HK-2 (cell line): ENCODE measurements around the gene CSN3.
"Not testable (repeated sequence)": the region's sequence is repeated elsewhere in the genome, so short reads cannot be mapped to it uniquely, and the experiment has no call there.

ENCODE experiments used
- DNase-seq: peaks from one replicate; pipeline ENCODE4 v3.0.0-alpha.2; 2018; ENCODE audit not compliant: unreplicated experiment

CSN3 gene, protein sequence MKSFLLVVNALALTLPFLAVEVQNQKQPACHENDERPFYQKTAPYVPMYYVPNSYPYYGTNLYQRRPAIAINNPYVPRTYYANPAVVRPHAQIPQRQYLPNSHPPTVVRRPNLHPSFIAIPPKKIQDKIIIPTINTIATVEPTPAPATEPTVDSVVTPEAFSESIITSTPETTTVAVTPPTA

DNA sequence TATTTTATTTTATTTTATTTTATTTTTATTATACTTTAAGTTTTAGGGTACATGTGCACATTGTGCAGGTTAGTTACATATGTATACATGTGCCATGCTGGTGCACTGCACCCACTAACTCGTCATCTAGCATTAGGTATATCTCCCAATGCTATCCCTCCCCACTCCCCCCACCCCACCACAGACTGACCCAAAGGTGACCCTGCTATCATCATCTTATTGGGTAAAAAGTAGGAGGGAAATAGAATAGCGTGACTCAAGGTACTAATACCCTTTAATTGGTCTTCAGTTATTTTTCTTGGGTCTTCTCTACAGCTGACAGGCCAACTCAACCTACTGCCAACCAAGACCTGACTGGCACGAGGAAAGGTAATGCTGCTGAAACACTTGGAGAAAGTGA, at the start of gene CSN3:
CSN3 (plus strand) TSS at position 301 of the 400 bp plus-strand sequence. CDS start 2,223 bp downstream, outside the sequence.
- DNase-seq: not testable (repeated sequence)

DNA sequence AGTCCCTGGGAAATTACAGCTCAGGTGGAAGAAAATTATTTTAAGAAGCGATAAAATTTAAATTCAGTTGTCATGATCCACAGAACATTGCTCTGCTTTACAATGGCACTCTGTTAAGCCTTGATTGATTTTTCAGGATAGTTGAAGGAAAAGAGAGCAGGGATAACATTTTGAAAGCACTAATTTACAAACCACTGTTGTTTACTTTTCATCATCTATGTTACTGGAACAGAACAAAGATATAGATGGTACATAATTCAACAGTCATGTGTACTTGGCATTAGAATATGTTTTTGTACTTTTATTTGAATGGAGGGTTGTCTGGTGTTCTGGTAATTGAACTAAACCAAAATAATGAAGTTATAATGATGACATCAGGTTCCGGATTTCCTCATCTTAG, 49.5 kb upstream of the CSN3 start:
- no peak for DNase-seq

DNA sequence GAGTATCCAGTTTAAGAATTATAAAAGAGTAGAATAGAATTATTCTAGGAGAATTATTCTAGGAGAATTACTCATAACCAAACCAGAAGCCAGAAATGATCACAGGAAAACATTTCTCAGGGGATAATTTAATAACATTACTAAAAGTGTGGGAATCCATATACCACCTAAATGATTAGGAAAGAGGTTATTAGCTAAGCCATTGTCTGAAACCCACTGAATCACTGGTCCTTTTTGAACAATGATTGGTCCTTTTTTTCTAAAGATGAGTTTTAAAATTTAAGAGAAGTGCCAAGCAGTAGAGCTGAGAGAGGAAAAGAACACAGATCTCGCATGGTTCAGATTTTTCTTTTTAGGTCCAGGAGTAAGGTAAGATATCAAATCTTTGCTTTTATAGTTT, 47.0 kb upstream of the CSN3 start, which contains the start of gene ODAM:
ODAM (plus strand) TSS at position 301 of the 400 bp plus-strand sequence. CDS start 819 bp downstream, outside the sequence.
- no peak for DNase-seq

DNA sequence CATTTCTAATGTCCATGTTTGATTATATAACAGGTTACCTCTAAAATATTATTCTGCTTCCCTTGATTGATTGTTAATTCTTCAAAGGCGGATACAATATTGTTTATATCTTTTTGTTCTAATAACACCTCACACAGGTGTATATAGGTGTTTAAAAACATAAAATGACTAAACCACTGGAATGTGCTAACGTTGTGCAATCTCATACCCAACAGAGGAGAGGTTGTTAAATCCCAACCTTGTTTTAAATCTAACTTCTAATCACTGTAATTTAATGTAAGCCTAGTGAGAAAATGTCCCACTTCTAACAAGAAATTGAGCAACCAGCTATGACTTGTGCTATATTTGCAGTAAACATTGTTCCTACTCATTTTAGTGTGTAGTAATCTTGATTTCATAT, 45.5 kb upstream of the CSN3 start:
- DNase-seq: no peak

DNA sequence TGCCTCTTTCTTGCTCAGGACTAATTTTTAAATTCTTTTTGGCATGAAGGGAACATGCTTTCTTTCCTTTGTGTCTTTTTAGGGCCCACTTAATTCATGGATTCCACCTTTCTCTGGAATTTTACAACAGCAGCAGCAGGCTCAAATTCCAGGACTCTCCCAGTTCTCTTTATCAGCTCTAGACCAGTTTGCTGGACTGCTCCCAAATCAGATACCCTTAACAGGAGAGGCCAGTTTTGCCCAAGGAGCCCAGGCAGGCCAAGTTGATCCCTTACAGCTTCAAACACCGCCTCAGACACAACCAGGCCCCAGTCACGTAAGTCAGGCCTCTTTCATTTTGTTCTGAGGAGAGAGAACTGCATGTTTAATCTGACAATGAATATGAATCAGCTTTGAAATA, 44.6 kb upstream of the CSN3 start:
- DNase-seq: no peak

DNA sequence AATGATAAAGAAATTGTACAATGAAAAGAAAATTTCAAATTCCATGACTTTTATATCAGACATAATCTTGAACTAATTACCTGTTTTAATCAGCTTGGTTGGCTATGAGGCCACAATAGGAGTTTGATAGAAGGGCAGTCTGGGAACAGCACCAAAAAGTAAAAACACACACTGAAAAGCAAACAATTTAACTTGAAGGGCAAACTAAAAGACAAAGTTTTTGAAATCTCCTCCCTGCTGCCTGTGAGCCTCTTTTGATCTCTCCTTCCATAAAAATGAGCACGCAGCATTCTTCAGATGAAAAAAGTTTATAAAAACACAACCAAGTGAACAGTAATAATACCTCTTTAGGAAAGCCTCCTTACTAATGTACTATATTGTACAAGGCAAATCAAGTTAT, 38.8 kb upstream of the CSN3 start:
- DNase-seq: no peak

DNA sequence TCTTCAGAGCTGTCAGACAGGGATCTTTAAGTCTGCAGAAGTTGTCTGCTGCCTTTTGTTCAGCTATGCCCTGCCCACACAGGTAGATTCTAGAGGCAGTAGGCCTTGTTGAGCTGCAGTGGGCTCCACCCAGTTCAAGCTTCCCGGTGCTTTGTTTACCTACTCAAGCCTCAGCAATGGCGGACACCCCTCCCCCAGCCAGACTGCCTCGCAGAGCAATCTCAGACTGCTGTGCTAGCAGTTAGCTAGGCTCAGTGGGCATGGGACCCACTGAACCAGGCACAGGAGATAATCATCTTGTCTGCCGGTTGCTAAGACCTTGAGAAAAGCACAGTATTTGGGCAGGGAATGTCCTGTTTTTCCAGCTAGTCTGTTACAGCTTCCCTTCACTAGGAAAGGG, 29.6 kb upstream of the CSN3 start:
- DNase-seq: not testable (repeated sequence)

DNA sequence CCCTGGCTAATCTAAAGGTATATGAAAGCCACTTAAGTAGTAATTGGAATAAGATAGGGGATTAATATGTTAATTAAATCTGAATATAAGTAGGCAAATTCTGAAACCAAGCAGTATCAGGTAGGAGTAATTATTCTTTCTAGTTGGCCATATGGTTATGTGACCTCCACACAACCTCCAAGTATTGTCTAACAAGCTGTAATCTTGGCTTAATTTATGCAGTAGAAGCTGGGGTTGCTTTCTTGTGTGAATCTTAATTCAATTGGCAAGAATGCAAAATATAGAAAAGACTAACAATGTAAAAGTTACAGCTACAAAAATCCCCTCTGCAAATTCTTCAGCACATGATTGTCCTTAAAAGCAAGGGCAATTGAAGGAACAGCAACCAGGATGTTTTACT, 26.3 kb upstream of the CSN3 start:
- DNase-seq: not testable (repeated sequence)

DNA sequence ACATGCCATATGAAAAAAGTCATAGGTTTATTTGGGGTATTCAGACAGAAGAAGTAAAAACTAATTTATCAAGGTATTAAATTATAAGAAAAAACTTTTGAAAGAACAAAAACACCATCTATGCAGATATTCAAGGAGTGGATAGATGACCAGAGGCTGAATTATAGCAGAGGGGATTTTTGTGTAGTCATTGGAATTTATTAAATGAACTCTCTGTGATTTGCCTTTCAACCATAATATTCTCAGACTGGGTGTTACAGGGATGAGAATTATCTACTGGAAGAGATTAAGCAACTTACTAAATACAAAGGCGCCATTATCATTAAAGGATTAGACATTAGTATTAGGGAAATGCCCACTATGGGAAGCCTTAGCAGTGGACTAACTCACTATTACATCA, 25.8 kb upstream of the CSN3 start:
- DNase-seq: not testable (repeated sequence)

DNA sequence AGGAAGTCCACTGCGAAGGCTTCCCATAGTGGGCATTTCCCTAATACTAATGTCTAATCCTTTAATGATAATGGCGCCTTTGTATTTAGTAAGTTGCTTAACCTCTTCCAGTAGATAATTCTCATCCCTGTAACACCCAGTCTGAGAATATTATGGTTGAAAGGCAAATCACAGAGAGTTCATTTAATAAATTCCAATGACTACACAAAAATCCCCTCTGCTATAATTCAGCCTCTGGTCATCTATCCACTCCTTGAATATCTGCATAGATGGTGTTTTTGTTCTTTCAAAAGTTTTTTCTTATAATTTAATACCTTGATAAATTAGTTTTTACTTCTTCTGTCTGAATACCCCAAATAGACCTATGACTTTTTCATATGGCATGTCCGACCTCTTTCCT, 21.0 kb upstream of the CSN3 start:
- DNase-seq: not testable (repeated sequence)

DNA sequence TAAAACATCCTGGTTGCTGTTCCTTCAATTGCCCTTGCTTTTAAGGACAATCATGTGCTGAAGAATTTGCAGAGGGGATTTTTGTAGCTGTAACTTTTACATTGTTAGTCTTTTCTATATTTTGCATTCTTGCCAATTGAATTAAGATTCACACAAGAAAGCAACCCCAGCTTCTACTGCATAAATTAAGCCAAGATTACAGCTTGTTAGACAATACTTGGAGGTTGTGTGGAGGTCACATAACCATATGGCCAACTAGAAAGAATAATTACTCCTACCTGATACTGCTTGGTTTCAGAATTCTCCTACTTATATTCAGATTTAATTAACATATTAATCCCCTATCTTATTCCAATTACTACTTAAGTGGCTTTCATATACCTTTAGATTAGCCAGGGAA, 20.6 kb upstream of the CSN3 start:
- DNase-seq: not testable (repeated sequence)

DNA sequence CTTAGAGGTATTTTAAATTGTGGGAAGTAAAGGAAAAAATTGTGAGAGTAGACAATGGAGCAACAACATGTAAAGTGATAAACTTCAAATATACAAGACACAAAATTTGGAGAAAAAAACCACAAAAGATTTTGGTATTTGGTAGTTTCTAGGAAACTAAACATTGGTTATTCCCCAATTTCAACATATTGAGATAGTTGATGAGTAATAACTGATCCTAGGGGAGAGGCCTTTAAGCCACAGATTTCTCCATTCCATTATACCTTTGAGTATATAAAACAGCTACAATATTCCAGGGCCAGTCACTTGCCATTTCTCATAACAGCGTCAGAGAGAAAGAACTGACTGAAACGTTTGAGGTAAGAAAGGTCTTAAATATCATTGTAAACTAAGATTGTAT, 16.6 kb upstream of the CSN3 start, which contains the start of gene FDCSP:
FDCSP (plus strand) TSS at position 301 of the 400 bp plus-strand sequence. CDS start 5,071 bp downstream, outside the sequence.
- DNase-seq: no peak

DNA sequence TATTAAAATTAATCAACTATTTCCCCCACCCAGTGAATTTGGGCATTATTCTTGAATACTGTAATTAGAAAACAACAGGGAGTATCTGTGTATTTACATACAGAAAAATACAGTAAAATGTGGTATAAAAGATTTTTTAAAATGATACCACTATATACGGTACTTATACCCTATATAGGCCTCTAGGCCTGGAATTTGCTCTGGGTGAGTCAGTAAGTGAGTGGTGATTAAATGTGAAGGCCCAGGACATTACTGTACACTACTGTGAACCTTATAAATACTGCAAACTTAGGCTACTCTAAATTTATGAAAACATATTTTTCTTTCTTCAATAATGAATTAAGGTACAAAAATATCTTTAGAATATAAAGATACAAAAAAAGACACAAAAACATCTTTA, 6.3 kb upstream of the CSN3 start:
- DNase-seq: no peak

DNA sequence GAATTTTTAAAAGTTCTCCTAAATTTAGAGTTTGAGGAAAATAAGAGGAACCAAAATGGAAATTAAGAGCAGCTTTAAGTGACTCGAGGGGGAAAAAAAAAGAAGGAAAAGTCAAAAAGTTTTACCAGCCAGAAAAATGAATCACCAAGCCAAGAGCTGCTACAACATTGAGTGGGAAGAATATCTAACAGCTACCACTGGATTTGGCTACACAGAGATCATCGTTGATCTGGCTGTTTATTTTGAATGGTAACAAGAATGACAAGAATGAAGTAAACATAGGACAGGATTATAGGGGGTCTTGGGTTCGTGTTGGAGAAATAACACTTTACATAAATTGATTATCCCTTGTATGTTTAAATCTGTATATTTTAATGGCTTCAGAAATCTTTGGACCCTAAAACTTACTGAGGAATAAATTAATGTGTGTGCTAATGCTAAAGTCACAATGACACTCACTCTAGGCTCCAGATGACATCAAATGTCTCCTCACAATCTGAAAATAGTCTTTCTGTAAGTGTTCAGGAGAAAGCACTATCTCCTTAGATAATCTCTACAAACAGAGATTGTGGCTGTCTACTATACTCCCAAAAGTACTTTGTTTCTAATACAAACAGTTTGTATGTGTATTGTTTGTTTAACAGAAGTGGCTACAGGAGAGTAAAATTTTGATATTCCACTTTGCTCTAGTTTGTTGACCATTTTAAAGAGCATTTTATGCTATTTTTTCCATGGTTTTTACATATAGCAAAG, 3.1 kb upstream of the CSN3 start:
- DNase-seq: no peak

DNA sequence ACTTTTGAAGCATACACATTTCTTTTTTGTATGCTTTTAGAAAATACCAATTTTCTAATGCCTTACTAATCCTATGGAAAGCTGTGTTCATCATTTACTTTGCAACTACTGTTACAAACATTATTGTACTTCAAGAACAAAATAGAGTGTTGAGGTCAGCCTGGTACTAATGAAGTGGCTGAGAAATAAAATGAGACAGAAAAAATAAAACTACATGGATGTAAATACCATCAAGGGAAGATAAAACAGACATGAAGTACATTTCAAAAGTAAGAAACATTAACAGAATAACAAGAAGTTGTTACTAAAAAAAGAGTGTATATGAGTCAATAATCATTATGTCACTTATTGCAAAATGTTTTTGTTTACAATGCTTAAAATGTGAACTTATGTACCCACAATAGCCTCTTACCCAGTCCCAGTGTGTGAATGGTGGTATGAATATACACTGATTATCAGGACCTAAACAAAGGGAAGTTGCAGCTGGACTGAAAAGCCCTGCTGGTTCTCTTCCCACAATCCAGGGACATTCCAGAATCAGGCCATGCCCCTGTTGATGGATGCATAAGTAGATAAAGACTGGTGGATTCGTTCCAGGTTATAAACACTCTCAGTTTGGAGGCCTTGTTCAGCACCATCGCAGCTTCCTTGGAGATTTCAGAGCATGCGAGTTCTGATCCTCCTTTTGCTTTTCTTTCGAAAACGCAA, 2.4 kb upstream of the CSN3 start:
- no peak for DNase-seq

DNA sequence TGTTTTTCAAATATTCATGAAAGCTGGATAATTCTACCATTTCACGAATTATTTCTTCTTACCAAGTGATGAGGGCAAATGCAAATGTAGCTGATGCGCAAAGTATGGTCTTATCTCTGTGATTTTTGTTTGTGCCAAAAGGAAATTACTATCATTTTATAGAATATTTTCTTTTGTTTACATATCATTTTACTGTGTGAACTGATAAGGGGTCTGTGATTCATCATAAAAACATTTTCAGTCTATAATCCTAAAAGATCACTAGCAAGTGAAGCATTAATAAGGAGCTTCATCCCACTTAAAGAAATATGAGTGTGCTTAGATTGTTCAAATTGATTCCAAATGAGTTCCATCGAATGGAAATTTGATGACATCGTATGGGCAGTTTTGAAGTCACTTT, 694 bp downstream of the CSN3 start:
- no peak for DNase-seq

DNA sequence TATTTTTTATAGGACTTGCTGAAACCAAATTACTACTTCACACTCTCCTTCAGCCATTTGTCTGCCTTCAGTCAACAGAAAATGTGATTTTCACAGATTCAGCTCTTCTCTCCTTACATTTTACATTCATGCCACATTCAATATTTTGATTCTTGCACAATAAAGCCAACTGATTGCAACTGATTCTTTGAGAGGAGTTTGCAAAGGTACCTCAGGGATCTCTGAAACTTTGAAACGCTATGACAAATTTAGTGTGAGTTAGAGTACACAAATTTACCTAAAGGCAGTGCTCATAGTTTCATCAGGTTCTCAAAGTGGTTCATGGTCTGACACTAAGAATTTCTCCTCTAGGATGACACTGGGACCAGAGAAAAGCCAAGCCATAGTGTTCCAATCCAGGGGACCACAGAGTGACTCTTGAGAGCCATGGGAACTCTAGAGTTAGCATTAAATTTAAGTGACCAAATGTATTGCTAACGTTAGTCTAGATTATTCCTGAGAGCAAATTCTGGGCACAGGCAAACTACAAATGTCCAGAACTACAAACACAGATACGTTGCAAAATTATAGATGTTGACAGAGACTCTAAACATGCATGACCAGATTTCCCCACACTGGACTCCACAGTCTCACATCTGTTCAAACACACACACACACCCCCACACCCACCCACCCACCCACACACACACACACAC, 9.0 kb downstream of the CSN3 start:
- no peak for DNase-seq

DNA sequence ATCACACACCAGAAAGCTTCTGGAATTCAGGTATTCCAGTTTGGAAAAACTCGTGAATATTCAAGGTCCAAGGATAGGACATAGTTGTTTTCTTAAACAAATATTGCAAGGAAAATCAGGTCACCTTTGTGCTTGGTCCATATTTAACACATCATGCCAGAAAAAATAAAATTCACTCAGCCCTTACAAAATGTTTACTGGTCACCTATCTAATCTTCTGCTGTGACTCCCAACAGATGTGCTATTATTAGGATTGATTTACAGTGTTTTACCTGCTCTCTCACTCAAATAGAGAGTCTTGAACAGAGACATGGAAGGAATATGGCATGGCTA, 9.5 kb downstream of the CSN3 start:
- no peak for DNase-seq

DNA sequence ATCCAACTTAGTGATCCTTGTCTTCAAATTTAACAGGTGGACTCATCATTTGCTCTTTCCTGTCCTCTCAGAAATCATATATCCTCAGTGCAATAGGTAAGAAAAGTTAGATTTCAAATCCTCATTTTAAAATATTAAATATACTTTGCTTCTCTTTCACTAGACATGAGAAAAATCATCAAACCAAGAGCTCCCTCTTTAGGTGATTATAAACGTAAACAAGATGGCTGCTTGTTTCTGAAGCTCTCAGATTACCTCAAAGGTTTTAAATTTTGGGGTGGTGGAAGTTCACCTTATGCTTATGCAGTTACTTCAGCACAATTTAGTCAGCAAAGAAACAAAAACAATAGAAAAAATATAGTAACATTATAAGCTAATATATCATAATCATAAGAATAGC, 27.3 kb downstream of the CSN3 start:
- no peak for DNase-seq

DNA sequence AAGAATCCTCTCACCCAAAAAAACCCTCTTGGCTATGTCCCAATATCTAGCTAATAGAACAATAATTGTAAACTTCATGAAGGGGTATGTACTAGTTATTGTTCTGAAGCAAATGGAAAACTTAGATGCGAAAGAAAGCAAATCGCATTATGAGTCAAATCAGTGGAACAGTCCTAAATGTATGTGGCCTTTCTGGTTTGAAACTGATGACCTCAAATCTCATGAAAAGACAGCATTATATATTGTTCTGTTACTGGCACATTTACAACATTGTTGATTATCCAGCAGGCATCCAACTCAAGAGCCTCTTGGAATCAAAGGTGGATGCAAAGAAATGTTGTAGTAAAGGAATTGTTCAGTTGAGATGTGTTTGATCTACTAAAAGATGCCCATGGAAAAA, 34.7 kb downstream of the CSN3 start:
- no peak for DNase-seq

DNA sequence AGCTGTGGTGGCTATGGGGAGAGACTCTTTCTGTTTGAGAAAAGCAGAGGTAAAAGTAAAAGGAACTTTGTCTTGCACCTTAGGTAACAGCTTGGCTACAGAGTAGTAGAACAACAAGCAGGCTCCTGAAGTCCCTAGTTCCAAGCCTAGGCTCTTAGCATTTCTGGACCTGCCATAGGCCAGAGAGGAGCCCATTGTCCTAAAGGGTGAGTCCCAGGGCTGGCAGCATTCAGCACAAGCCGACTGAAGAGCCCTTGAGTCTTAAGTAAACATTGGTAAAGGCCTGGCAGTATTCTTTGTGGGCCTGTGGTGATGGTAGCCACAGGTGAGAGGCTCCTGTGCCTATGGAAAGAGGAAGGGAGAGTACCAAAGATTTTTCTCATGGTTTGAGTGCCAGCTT, 38.2 kb downstream of the CSN3 start:
- no peak for DNase-seq

DNA sequence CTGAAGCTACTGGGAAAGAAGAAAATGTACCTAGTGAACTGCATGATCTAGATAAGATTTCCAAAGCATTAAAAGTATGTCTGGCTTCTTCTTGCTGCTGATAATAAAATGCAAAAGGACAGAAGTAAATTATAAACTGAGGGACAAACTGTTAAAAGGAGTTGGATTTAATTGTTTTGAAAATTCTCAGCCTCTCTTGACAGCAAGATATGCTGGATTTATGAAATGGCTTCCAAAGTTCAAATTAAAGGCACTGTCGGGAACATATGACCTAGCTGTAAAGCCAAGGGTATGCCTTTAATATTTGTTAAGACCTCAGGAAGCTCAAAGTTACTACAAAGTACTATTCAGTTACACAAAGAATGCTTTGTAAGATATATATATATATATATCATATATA, 46.3 kb downstream of the CSN3 start:
- no peak for DNase-seq
